ENCODE measurements around the gene TMPRSS13.

Gene TMPRSS13

DNA sequence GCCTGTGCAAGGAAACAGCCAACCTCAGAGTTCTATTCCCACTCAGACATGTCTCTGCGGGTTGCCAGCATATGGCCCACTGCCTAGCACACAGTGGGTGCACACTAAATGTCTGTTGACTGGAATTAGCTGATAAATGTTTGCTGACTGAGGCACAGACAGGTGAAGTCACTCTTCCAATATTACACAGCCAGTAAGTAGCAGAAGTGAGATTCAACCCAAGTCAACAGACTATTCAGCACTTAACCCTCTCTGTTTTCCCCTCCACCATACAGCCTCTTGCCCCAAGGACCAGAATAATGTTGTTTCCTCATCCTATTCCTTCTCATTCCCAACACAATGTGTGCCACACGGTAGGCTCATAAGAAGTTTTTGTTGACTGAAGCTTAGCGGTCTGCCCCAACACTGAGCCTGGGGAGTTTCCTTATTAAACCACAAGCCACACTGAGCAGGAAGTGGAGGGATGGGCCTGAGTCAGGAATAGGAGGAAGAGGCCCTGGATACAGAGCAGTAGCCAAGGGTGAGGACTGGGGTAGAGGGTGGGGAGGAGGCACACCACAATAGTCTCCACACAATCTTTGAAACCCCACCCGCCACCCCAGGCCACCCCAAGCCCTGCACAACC is 41.3 kb upstream of the TMPRSS13 start:
- H3K4me2 ChIP-seq: peak overlapping the region; percentile 79
- H3K9ac ChIP-seq: no peak overlapping the region
- no peak overlapping the region for H3K27ac ChIP-seq
- no peak for TF ChIP-seq Cebpa-rat (IDR thresholded peaks at IDR 0.05)
- H3K36me3 ChIP-seq: no peaks in the 10 kb centered on the region
- no peaks in the 10 kb centered on the region for H3K27me3 ChIP-seq
- H3K9me3 ChIP-seq: no peaks in the 10 kb centered on the region
- no peak overlapping the region for H3K4me3 ChIP-seq
- H4K20me1 ChIP-seq: no peaks in the 10 kb centered on the region
- peaks cover 37% of the 10 kb centered on the region for H3K4me1 ChIP-seq

DNA sequence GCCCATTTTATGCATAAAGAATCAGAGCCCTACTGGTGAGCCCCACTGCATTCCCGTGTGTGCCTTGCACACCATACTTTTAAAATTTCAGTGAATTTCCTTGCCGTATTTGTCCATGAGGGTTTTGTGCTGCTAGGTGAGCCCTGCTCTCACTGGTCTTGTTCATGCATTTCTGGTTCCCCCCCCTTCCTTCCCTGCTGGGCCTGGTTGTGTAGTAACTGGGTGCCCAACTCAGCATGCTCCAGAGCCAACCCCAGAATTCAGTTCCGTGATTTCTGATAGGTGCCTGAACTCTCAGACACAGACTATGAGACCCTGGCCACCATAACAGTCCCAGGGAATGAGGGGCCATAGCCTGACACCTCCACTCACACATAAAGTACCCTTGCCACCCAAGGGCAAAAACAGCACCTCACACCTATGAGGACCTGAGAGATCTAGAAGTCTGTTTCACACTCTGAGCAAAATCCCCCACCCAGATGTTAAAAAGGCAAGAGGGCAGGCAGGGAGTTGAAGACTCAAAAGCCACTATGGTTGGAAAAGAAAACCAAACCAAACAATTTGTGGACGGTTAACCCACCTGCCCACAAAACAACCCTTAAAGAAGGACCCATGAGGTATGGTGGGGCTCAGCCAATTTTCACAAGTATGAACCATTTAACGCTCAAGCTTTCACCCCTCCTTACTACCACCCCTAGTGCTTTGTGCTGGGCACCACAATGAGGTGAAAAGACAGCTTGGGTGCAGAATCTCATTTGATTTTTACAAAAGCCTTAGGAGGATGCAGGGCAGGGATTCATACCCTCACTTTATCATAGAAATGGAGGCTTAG is 40.2 kb upstream of the TMPRSS13 start:
- no peaks in the 10 kb centered on the region for H3K36me3 ChIP-seq
- TF ChIP-seq Cebpa-rat (IDR thresholded peaks at IDR 0.05): no peak
- H3K4me1 ChIP-seq: peaks cover 37% of the 10 kb centered on the region
- H3K27me3 ChIP-seq: no peaks in the 10 kb centered on the region
- no peaks in the 10 kb centered on the region for H4K20me1 ChIP-seq
- no peaks in the 10 kb centered on the region for H3K9me3 ChIP-seq
- no peak overlapping the region for H3K4me3 ChIP-seq
- peak overlapping the region; percentile 79 for H3K4me2 ChIP-seq
- no peak overlapping the region for H3K9ac ChIP-seq
- no peak overlapping the region for H3K27ac ChIP-seq

- no peaks in the 10 kb centered on the region for H3K36me3 ChIP-seq
- H3K4me3 ChIP-seq: no peak overlapping the region
- H4K20me1 ChIP-seq: no peaks in the 10 kb centered on the region
- H3K9ac ChIP-seq: no peak overlapping the region
- TF ChIP-seq Cebpa-rat (IDR thresholded peaks at IDR 0.05): no peak
- H3K9me3 ChIP-seq: no peaks in the 10 kb centered on the region
- no peak overlapping the region for H3K4me2 ChIP-seq
- no peak overlapping the region for H3K27ac ChIP-seq
- no peaks in the 10 kb centered on the region for H3K27me3 ChIP-seq
- peaks cover 23% of the 10 kb centered on the region for H3K4me1 ChIP-seq
These were observed 37.7 kb upstream of the TMPRSS13 start for GRCh38 chr11:117966908-117967307.

DNA sequence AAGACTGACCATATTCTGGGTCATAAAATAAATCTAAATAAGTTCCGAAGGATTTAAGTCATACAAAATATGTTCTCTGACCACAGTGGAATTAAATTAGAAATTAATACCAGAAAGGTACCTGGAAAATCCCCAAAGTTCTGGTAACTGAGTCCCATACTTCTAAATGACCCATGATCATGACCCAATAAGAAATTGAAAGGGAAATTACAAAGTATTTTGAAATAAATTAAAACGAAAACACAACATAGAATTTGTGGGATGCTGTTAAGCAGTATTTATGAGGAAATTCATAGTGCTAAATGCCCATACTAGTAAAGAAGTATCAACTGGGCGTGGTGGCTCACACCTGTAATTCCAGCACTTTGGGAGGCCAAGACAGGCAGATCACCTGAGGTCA is 33.6 kb upstream of the TMPRSS13 start:
- H3K4me2 ChIP-seq: no peak overlapping the region
- H3K36me3 ChIP-seq: no peaks in the 10 kb centered on the region
- no peaks in the 10 kb centered on the region for H3K27me3 ChIP-seq
- no peaks in the 10 kb centered on the region for H3K9me3 ChIP-seq
- H3K27ac ChIP-seq: no peak overlapping the region
- no peak overlapping the region for H3K4me3 ChIP-seq
- H3K4me1 ChIP-seq: peaks cover 6% of the 10 kb centered on the region; the same call in 1 of the 2 replicates
- no peak for TF ChIP-seq Cebpa-rat (IDR thresholded peaks at IDR 0.05)
- H4K20me1 ChIP-seq: no peaks in the 10 kb centered on the region
- no peak overlapping the region for H3K9ac ChIP-seq

DNA sequence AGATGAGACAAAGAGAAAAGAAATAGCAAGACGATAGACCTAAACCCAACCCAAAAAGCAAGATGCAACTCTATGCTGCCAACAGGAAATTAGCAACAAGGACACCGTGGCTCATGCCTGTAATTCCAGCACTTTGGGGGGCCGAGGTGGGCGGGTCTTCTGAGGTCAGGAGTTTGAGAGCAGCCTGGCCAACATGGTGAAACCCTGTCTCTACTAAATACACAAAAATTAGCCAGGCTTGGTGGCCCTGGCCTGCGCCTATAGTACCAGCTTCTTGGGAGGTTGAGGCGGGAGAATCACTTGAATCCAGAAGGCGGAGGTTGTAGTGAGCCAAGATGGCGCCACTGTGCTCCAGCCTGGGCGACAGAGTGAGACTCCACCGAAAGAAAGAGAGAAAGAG is 32.7 kb upstream of the TMPRSS13 start:
- Histone ChIP-seq H3K27me3 (no peaks in the 10 kb centered on the region), H3K4me3 (no peak overlapping the region), H4K20me1 (no peaks in the 10 kb centered on the region), H3K36me3 (no peaks in the 10 kb centered on the region), H3K27ac (no peak overlapping the region), H3K9ac (no peak overlapping the region), H3K4me2 (no peak overlapping the region), H3K9me3 (peaks cover 8% of the 10 kb centered on the region), H3K4me1 (peaks cover 6% of the 10 kb centered on the region; the same call in 1 of the 2 replicates)
- TF ChIP-seq Cebpa-rat (IDR thresholded peaks at IDR 0.05): no peak

- Histone ChIP-seq H3K4me2 (no peak overlapping the region), H3K27me3 (no peaks in the 10 kb centered on the region), H3K9ac (no peak overlapping the region), H3K27ac (no peak overlapping the region), H3K9me3 (peaks cover 8% of the 10 kb centered on the region), H3K4me1 (peaks cover 6% of the 10 kb centered on the region; the same call in 1 of the 2 replicates), H3K4me3 (no peak overlapping the region), H4K20me1 (no peaks in the 10 kb centered on the region), H3K36me3 (no peaks in the 10 kb centered on the region)
- no peak for TF ChIP-seq Cebpa-rat (IDR thresholded peaks at IDR 0.05)
These were observed 31.2 kb upstream of the TMPRSS13 start for GRCh38 chr11:117960406-117960805.

GRCh38 chr11:117959438-117960149 is 30.4 kb upstream of the TMPRSS13 start:
- Histone ChIP-seq H3K9ac (no peak overlapping the region), H3K9me3 (peaks cover 8% of the 10 kb centered on the region), H3K4me3 (no peak overlapping the region), H3K27me3 (no peaks in the 10 kb centered on the region), H3K36me3 (no peaks in the 10 kb centered on the region), H3K27ac (no peak overlapping the region), H3K4me1 (peaks cover 6% of the 10 kb centered on the region; the same call in 1 of the 2 replicates), H3K4me2 (no peak overlapping the region; the same call in 1 of the 2 replicates), H4K20me1 (no peaks in the 10 kb centered on the region)
- no peak for TF ChIP-seq Cebpa-rat (IDR thresholded peaks at IDR 0.05)

GRCh38 chr11:117958949-117959348 is 29.7 kb upstream of the TMPRSS13 start:
- H3K4me1 ChIP-seq: peaks cover 6% of the 10 kb centered on the region; the same call in 1 of the 2 replicates
- H3K9me3 ChIP-seq: peaks cover 8% of the 10 kb centered on the region
- H4K20me1 ChIP-seq: no peaks in the 10 kb centered on the region
- H3K27me3 ChIP-seq: no peaks in the 10 kb centered on the region
- H3K27ac ChIP-seq: no peak overlapping the region
- H3K4me2 ChIP-seq: no peak overlapping the region
- H3K4me3 ChIP-seq: no peak overlapping the region
- TF ChIP-seq Cebpa-rat (IDR thresholded peaks at IDR 0.05): no peak
- no peaks in the 10 kb centered on the region for H3K36me3 ChIP-seq
- H3K9ac ChIP-seq: no peak overlapping the region

DNA sequence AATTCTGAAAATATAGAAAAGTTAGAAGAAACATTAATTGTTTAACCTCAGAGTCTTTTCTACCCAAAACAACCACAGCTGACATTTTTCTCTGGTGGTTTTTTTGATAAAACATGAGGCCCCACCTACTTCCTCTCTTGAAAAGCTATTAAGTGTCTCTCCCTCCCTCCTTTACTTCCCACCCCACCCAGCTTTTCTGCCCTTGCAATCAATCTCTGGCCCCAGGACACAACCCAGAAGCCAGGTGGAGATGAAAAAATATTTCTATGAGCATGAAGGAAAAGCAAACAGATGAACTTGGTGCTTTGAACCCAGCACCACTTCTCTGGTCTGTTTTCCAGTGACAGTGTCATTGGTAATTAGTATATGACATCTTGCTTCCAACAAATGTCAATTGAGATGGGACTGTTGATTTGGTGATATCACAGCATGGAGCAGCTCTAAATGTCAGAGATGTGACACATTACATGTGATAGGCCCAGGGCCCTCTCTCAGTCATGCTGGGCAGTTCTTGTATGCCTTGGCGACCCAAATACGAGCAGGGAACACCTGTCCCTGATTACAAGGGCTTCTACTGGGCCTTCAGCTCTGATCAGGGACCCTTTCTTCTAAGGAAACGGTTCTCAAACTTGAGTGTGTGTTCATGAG is 23.9 kb upstream of the TMPRSS13 start:
- Histone ChIP-seq H3K27ac (no peak overlapping the region), H3K4me3 (no peak overlapping the region), H3K36me3 (no peaks in the 10 kb centered on the region), H3K4me1 (peaks cover 54% of the 10 kb centered on the region), H4K20me1 (peaks cover 10% of the 10 kb centered on the region; the same call in 1 of the 2 replicates), H3K27me3 (no peaks in the 10 kb centered on the region), H3K9me3 (peaks cover 8% of the 10 kb centered on the region), H3K9ac (no peak overlapping the region), H3K4me2 (peak overlapping the region; percentile 91)
- TF ChIP-seq Cebpa-rat (IDR thresholded peaks at IDR 0.05): no peak

All from BLaER1 (cell line).